IMR-90 (cell line): ENCODE measurements around the gene GFM1. TPM values are rescaled to one million over a fixed set of nuclear protein-coding genes. Genes with fewer than 3 reads are reported as not detected.

Experiments
- ATAC-seq: fragments of 200-7000 bp; cut with Tn5 transposase; 2 replicates; pipeline ENCODE4 v1.9.1; 2020; ENCODE audit warnings: low read depth, mild to moderate bottlenecking, moderate library complexity
- BruUV-seq: library from RNA; stranded (reverse); fragments of 400-500 nt; replicated peaks from 2 replicates; lab custom pipeline; 2021; lab: Mats Ljungman, UMichigan
- CTCF ChIA-PET: fragments of 300-600 bp; formaldehyde crosslinking; extraction: SDS; loops from one replicate; lab custom pipeline; 2021; ENCODE audit warnings: antibody characterized with exemption; lab: Yijun Ruan, JAX
- POLR2A ChIA-PET: fragments of 300-600 bp; sonication (Branson Sonifier 250); formaldehyde crosslinking; loops from one replicate; lab custom pipeline; 2022; ENCODE audit warnings: antibody characterized with exemption; ENCODE audit not compliant: unreplicated experiment; lab: Charles Lee
- DNase-seq: peaks from one replicate; pipeline ENCODE4 v3.0.0; 2013
- H2AFZ ChIP-seq: replicated peaks from 2 replicates; pipeline ENCODE3; 2013; ENCODE audit warnings: low read length, mild to moderate bottlenecking; ENCODE audit not compliant: poor library complexity
- H2AK5ac ChIP-seq: 2 replicates; pipeline ENCODE4 v1.6.1; 2013; ENCODE audit warnings: low read depth, low read length, inconsistent platforms
- H2AK9ac ChIP-seq: replicated peaks from 2 replicates; pipeline ENCODE3; 2013; ENCODE audit warnings: mild to moderate bottlenecking, low read depth, low read length, moderate library complexity; ENCODE audit not compliant: poor library complexity
- H2BK120ac ChIP-seq: 2 replicates; pipeline ENCODE4 v1.6.1; 2013; ENCODE audit warnings: low read depth, low read length, inconsistent platforms
- H2BK15ac ChIP-seq: 3 replicates; pipeline ENCODE4 v1.6.1; 2013; ENCODE audit warnings: low read depth, low read length, inconsistent platforms
- H2BK20ac ChIP-seq: 2 replicates; pipeline ENCODE4 v1.6.1; 2013; ENCODE audit warnings: low read depth, mild to moderate bottlenecking, inconsistent platforms, low read length, moderate library complexity
- H2BK5ac ChIP-seq: 2 replicates; pipeline ENCODE4 v1.6.1; 2013; ENCODE audit warnings: mild to moderate bottlenecking, low read depth, low read length, inconsistent platforms; ENCODE audit not compliant: poor library complexity, severe bottlenecking
- H3K14ac ChIP-seq: replicated peaks from 2 replicates; pipeline ENCODE4 v1.6.1; 2013; ENCODE audit warnings: low read depth, low read length, inconsistent platforms
- H3K18ac ChIP-seq: 2 replicates; pipeline ENCODE4 v1.6.1; 2013; ENCODE audit warnings: low read depth, low read length, control low read depth
- H3K23ac ChIP-seq: 2 replicates; pipeline ENCODE4 v1.6.1; 2013; ENCODE audit warnings: low read depth, low read length, inconsistent platforms
- H3K27ac ChIP-seq: 2 replicates; pipeline ENCODE4 v1.5.1; 2013; ENCODE audit warnings: mild to moderate bottlenecking, control low read depth, low read length; ENCODE audit not compliant: insufficient read depth
- H3K27me3 ChIP-seq: 2 replicates; pipeline ENCODE4 v1.6.1; 2013; ENCODE audit warnings: low read length; ENCODE audit not compliant: control insufficient read depth, insufficient read depth
- H3K36me3 ChIP-seq: 2 replicates; pipeline ENCODE4 v1.6.1; 2013; ENCODE audit warnings: low read length, mixed read lengths; ENCODE audit not compliant: control insufficient read depth, insufficient read depth
- H3K4ac ChIP-seq: 2 replicates; pipeline ENCODE4 v1.6.1; 2013; ENCODE audit warnings: low read depth, low read length, inconsistent platforms
- H3K4me1 ChIP-seq: 2 replicates; pipeline ENCODE4 v1.6.1; 2013; ENCODE audit warnings: low read length, mixed read lengths; ENCODE audit not compliant: control insufficient read depth, insufficient read depth
- H3K4me2 ChIP-seq: 2 replicates; pipeline ENCODE4 v1.6.1; 2013; ENCODE audit warnings: low read depth, mild to moderate bottlenecking, control low read depth, low read length, moderate library complexity
- H3K4me3 ChIP-seq: 2 replicates; pipeline ENCODE4 v1.5.1; 2013; ENCODE audit warnings: low read depth, mild to moderate bottlenecking, control low read depth, low read length, moderate library complexity; ENCODE audit not compliant: insufficient read depth
- H3K56ac ChIP-seq: 2 replicates; pipeline ENCODE4 v1.6.1; 2013; ENCODE audit warnings: low read length, inconsistent platforms; ENCODE audit not compliant: insufficient read depth; ENCODE audit errors: extremely low read depth
- H3K79me1 ChIP-seq, 2 experiments: 2 replicates each; pipeline ENCODE4 v1.6.1; 2013; ENCODE audit warnings: low read length in 2 of 2, inconsistent platforms in 1 of 2, low read depth in 1 of 2
- H3K9ac ChIP-seq: 2 replicates; pipeline ENCODE4 v1.6.1; 2013; ENCODE audit warnings: low read depth, low read length, control low read depth
- H3K9me1 ChIP-seq: 2 replicates; pipeline ENCODE4 v1.6.1; 2013; ENCODE audit warnings: low read length, inconsistent platforms; ENCODE audit not compliant: insufficient read depth
- H3K9me3 ChIP-seq: 2 replicates; pipeline ENCODE4 v1.6.1; 2013; ENCODE audit warnings: low read length; ENCODE audit not compliant: control insufficient read depth, insufficient read depth
- H4K20me1 ChIP-seq: 2 replicates; pipeline ENCODE4 v1.6.1; 2013; ENCODE audit warnings: low read length, inconsistent platforms; ENCODE audit not compliant: insufficient read depth
- H4K5ac ChIP-seq: 2 replicates; pipeline ENCODE4 v1.6.1; 2013; ENCODE audit warnings: mild to moderate bottlenecking, low read depth, low read length, control low read depth
- H4K8ac ChIP-seq, 2 experiments: 2 replicates each; pipeline ENCODE4 v1.6.1; 2013; ENCODE audit warnings: low read depth in 2 of 2, low read length in 2 of 2, control low read depth in 1 of 2, inconsistent platforms in 1 of 2
- H4K91ac ChIP-seq: 2 replicates; pipeline ENCODE4 v1.6.1; 2013; ENCODE audit warnings: low read depth, low read length, inconsistent platforms; ENCODE audit not compliant: insufficient read depth
- CEBPB ChIP-seq: IDR thresholded peaks from 2 replicates; pipeline ENCODE4 v1.6.1; 2012; ENCODE audit warnings: low read depth, low read length, improper control_type of control experiment
- CHD1 ChIP-seq: IDR thresholded peaks from 2 replicates; pipeline ENCODE4 v1.6.1; 2012; ENCODE audit warnings: low read depth, low read length, improper control_type of control experiment
- MXI1 ChIP-seq: IDR thresholded peaks from 2 replicates; pipeline ENCODE4 v1.6.1; 2012; ENCODE audit warnings: low read depth, mild to moderate bottlenecking, low read length, moderate library complexity, borderline replicate concordance
- NFE2L2 ChIP-seq: fragments of 150-350 bp; IDR thresholded peaks from 2 replicates; pipeline ENCODE4 v1.6.1; 2016; ENCODE audit warnings: low read depth, mild to moderate bottlenecking, low read length
- POLR2A ChIP-seq: IDR thresholded peaks from 2 replicates; pipeline ENCODE4 v1.6.1; 2012; ENCODE audit warnings: mild to moderate bottlenecking, low read depth, low read length
- RCOR1 ChIP-seq: IDR thresholded peaks from 2 replicates; pipeline ENCODE4 v1.6.1; 2012; ENCODE audit warnings: mild to moderate bottlenecking, low read length, improper control_type of control experiment; ENCODE audit not compliant: insufficient replicate concordance
- SMC3 ChIP-seq: fragments of 150-350 bp; IDR thresholded peaks from 2 replicates; pipeline ENCODE4 v1.6.1; 2016; ENCODE audit warnings: low read depth, mild to moderate bottlenecking, antibody characterized with exemption, low read length, moderate library complexity
- USF2 ChIP-seq: fragments of 150-350 bp; IDR thresholded peaks from 2 replicates; pipeline ENCODE4 v1.6.1; 2017; ENCODE audit warnings: mild to moderate bottlenecking, antibody characterized with exemption, low read length, low read depth
- WGBS, 2 experiments: methylation state at CpG; one replicate each; pipeline versions ENCODE4 v1.1.5 to v1.1.7; 2013; ENCODE audit warnings: missing lambda C conversion rate in 2 of 2; ENCODE audit not compliant: insufficient read length in 1 of 2; ENCODE audit errors: extremely low coverage in 2 of 2; 5-methylcytosine and 5-hydroxymethylcytosine counted together
- dilution Hi-C: fragments of 300-500 bp; cut with HindIII; formaldehyde crosslinking; loops from one replicate; pipeline ENCODE4 v1.14.3; 2018; ENCODE audit warnings: low sequenced_read_pairs; ENCODE audit not compliant: unreplicated experiment
- in situ Hi-C: fragments of 300-500 bp; cut with MboI; formaldehyde crosslinking; loops from 3 replicates; pipeline ENCODE4 v1.14.3; 2019; ENCODE audit warnings: low sequenced_read_pairs, inconsistent platforms, mixed read lengths
- intact Hi-C: fragments of 100-400 bp; cut with micrococcal nuclease; formaldehyde crosslinking; loops from 2 replicates; pipeline ENCODE4 v1.10.0; 2022
- polyA plus RNA-seq, 3 experiments: library from polyadenylated mRNA; depleted of rRNA; stranded (reverse); fragments of >200 nt; gene quantifications; 2 replicates each; pipeline ENCODE4 v1.2.3, GENCODE V29; 2012; ENCODE audit warnings: low replicate concordance in 1 of 3
- total RNA-seq: library from RNA; depleted of rRNA; stranded (reverse); fragments of >200 nt; gene quantifications from 2 replicates; pipeline ENCODE4 v1.2.3, GENCODE V29; 2012

The GFM1 gene
- total and polyA plus RNA-seq, 2 of the 4 experiments (the other 2 are of a cell fraction), result 12.4 to 36.0 TPM

- H4K8ac ChIP-seq, result no peak overlapping the region
- peaks cover 2% of the 10 kb centered on the region; the same call in 1 of the 2 replicates for H3K4me1 ChIP-seq
- H3K4me3 ChIP-seq, result no peak overlapping the region
- ChIA-PET CTCF (no interaction called here), POLR2A (no interaction called here)
- no peak for DNase-seq
- no peak overlapping the region for H3K4me2 ChIP-seq
- no peaks in the 10 kb centered on the region for H4K20me1 ChIP-seq
- H3K56ac ChIP-seq, result no peak overlapping the region
- no peak overlapping the region for H3K18ac ChIP-seq
- H2BK5ac ChIP-seq, result no peak overlapping the region
- no peaks in the 10 kb centered on the region for H3K27me3 ChIP-seq
- no TSS peak for BruUV-seq
- no peak overlapping the region for H3K14ac ChIP-seq
- H2AK5ac ChIP-seq, result no peak overlapping the region
- H3K36me3 ChIP-seq, result peaks cover 26% of the 10 kb centered on the region
- TF ChIP-seq USF2 (no peak), MXI1 (no peak), NFE2L2 (no peak), POLR2A (no peak), CEBPB (no peak), CHD1 (no peak), SMC3 (no peak), RCOR1 (no peak)
- no peak overlapping the region for H2BK120ac ChIP-seq
- no peak overlapping the region for H2BK20ac ChIP-seq
- no peak overlapping the region for H2AFZ ChIP-seq
- H3K9ac ChIP-seq, result no peak overlapping the region
- no peak overlapping the region for H4K91ac ChIP-seq
- no peak overlapping the region for H3K23ac ChIP-seq
- no peaks in the 10 kb centered on the region for H3K9me1 ChIP-seq
- H3K4ac ChIP-seq, result no peak overlapping the region
- no peak overlapping the region; the same call in 1 of the 2 replicates for H4K5ac ChIP-seq
- no CpG with 5 or more reads among the region's 1 CpG for WGBS, 2 experiments
- dilution Hi-C loops (no loop called here), in situ Hi-C loops (loop anchor here (5.0 kb wide), 2 partner anchors 58 to 128 kb away; no protein-coding TSS in a partner anchor), intact Hi-C loops (loop anchor here (10.0 kb wide), 1 partner anchor 591 kb away; no protein-coding TSS in a partner anchor)
- no peak overlapping the region for H2AK9ac ChIP-seq
- no peak overlapping the region for H2BK15ac ChIP-seq
- no peak overlapping the region for H3K27ac ChIP-seq
- no peaks in the 10 kb centered on the region for H3K9me3 ChIP-seq
- ATAC-seq, result no peak
- peaks cover 6 to 8% of the 10 kb centered on the region in 2 experiments; a peak in 1 of 4 replicates for H3K79me1 ChIP-seq
Measured at GRCh38 chr3:158663832-158664231, 19.5 kb downstream of the GFM1 start.
